Hepatocyte (in vitro differentiated cells): ENCODE results near the gene HCRTR1.

Experiments used
- EZH2 ChIP-seq: fragments of 200-600 bp; sonication (generic); IDR thresholded peaks from 2 replicates; pipeline ENCODE4 v1.6.1; 2016; ENCODE audit warnings: antibody characterized with exemption, mild to moderate bottlenecking, borderline replicate concordance
- EZH2phosphoT487 ChIP-seq: fragments of 200-600 bp; sonication (generic); IDR thresholded peaks from one replicate; pipeline ENCODE4 v1.6.1; 2018; ENCODE audit warnings: antibody characterized with exemption, mild to moderate bottlenecking, low read depth, moderate library complexity; ENCODE audit not compliant: unreplicated experiment, severe bottlenecking
- TF ChIP-seq, protein P1 (sequence below): fragments of 200-600 bp; sonication (generic); IDR thresholded peaks from 2 replicates; pipeline ENCODE4 v1.5.1; 2016; ENCODE audit warnings: antibody characterized with exemption, mild to moderate bottlenecking; ENCODE audit not compliant: poor library complexity

DNA sequence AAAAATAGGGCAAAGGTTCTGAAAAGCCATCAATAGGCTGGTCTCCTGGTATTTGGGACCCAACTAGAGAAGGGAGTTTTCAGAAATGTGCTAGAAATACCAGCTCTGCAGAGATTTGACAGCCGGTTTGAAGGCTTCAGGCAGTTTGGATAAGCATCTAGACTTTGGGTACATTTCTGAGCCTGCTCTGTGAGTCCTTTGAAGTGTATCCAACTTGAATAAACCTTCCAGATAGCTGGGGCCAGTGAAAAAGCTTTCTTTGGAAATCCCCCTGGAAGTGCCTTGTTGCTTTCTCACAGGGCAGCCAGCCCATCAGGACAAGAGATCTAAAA is 33.6 kb downstream of the HCRTR1 start:
- TF ChIP-seq, protein P1, sequence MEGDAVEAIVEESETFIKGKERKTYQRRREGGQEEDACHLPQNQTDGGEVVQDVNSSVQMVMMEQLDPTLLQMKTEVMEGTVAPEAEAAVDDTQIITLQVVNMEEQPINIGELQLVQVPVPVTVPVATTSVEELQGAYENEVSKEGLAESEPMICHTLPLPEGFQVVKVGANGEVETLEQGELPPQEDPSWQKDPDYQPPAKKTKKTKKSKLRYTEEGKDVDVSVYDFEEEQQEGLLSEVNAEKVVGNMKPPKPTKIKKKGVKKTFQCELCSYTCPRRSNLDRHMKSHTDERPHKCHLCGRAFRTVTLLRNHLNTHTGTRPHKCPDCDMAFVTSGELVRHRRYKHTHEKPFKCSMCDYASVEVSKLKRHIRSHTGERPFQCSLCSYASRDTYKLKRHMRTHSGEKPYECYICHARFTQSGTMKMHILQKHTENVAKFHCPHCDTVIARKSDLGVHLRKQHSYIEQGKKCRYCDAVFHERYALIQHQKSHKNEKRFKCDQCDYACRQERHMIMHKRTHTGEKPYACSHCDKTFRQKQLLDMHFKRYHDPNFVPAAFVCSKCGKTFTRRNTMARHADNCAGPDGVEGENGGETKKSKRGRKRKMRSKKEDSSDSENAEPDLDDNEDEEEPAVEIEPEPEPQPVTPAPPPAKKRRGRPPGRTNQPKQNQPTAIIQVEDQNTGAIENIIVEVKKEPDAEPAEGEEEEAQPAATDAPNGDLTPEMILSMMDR, result no peak
- TF ChIP-seq EZH2phosphoT487, result no peak
- TF ChIP-seq EZH2, result no peak
